ENCODE data around the gene BIRC7. TPM values are rescaled to one million over a fixed set of nuclear protein-coding genes. Genes with fewer than 3 reads are reported as not detected.

The BIRC7 gene
- total RNA-seq, 1 donor from 2014 or later, result not detected

GRCh38 chr20:63240004-63240403, 4.3 kb downstream of the BIRC7 start:
- DNase-seq (ENCODE audit: low read depth) (no peak), FAIRE-seq (no peak)
- H3K4me3 ChIP-seq (ENCODE audit: low read depth, low read length), result no peak overlapping the region
- no peaks in the 10 kb centered on the region for H3K27me3 ChIP-seq (ENCODE audit: control insufficient read depth, insufficient read depth, low read length)
- no peaks in the 10 kb centered on the region for H3K36me3 ChIP-seq (ENCODE audit: control insufficient read depth, insufficient read depth, low read length)
- TF ChIP-seq CTCF (IDR thresholded peaks at IDR 0.05; ENCODE audit: insufficient read depth, low read length, severe bottlenecking), result no peak

- FAIRE-seq (no peak), DNase-seq (ENCODE audit: low read depth) (no peak)
- H3K36me3 ChIP-seq (ENCODE audit: control insufficient read depth, insufficient read depth, low read length), result no peaks in the 10 kb centered on the region
- H3K4me3 ChIP-seq (ENCODE audit: low read depth, low read length), result no peak overlapping the region
- no peak for TF ChIP-seq CTCF (IDR thresholded peaks at IDR 0.05; ENCODE audit: insufficient read depth, low read length, severe bottlenecking)
- peaks cover 2% of the 10 kb centered on the region for H3K27me3 ChIP-seq (ENCODE audit: control insufficient read depth, insufficient read depth, low read length)
Observed at GRCh38 chr20:63241272-63241671, 5.6 kb downstream of the BIRC7 start.

GRCh38 chr20:63242736-63243135, 7.0 kb downstream of the BIRC7 start:
- FAIRE-seq, result no peak
- DNase-seq (ENCODE audit: low read depth), result no peak
- TF ChIP-seq CTCF (IDR thresholded peaks at IDR 0.05; ENCODE audit: insufficient read depth, low read length, severe bottlenecking), result no peak
- H3K36me3 ChIP-seq (ENCODE audit: control insufficient read depth, insufficient read depth, low read length), result no peaks in the 10 kb centered on the region
- H3K27me3 ChIP-seq (ENCODE audit: control insufficient read depth, insufficient read depth, low read length), result peaks cover 8% of the 10 kb centered on the region
- no peak overlapping the region for H3K4me3 ChIP-seq (ENCODE audit: low read depth, low read length)

- FAIRE-seq (no peak), DNase-seq (ENCODE audit: low read depth) (no peak)
- Histone ChIP-seq H3K36me3 (ENCODE audit: control insufficient read depth, insufficient read depth, low read length) (no peaks in the 10 kb centered on the region), H3K27me3 (ENCODE audit: control insufficient read depth, insufficient read depth, low read length) (peaks cover 8% of the 10 kb centered on the region), H3K4me3 (ENCODE audit: low read depth, low read length) (no peak overlapping the region)
- no peak for TF ChIP-seq CTCF (IDR thresholded peaks at IDR 0.05; ENCODE audit: insufficient read depth, low read length, severe bottlenecking)
Observed at GRCh38 chr20:63243604-63244247, 8.0 kb downstream of the BIRC7 start.

- no peaks in the 10 kb centered on the region for H3K36me3 ChIP-seq (ENCODE audit: control insufficient read depth, insufficient read depth, low read length)
- H3K27me3 ChIP-seq (ENCODE audit: control insufficient read depth, insufficient read depth, low read length), result peaks cover 8% of the 10 kb centered on the region
- FAIRE-seq, result no peak
- TF ChIP-seq CTCF (IDR thresholded peaks at IDR 0.05; ENCODE audit: insufficient read depth, low read length, severe bottlenecking), result no peak
- no peak for DNase-seq (ENCODE audit: low read depth)
- no peak overlapping the region for H3K4me3 ChIP-seq (ENCODE audit: low read depth, low read length)
Observed at GRCh38 chr20:63244468-63244867, 8.8 kb downstream of the BIRC7 start.

Data from bronchial epithelial cell (primary cell).